HEK293 (cell line): Measurements from ENCODE around the gene CTPS2.
"Not testable (repeated sequence)": the region's sequence is repeated elsewhere in the genome, so short reads cannot be mapped to it uniquely, and the experiment has no call there.

Experiments
- CTCF ChIA-PET: fragments of 350-600 bp; formaldehyde crosslinking; extraction: SDS; loops from one replicate; lab custom pipeline; 2021; ENCODE audit warnings: antibody characterized with exemption; lab: Yijun Ruan, JAX
- POLR2A ChIA-PET: fragments of 300-600 bp; formaldehyde crosslinking; extraction: SDS; loops from one replicate; lab custom pipeline; 2020; ENCODE audit warnings: antibody characterized with exemption, inconsistent platforms; lab: Yijun Ruan, JAX
- H3K27ac ChIP-seq: fragments of 200-500 bp; sonication (Bioruptor generic); 2 replicates; pipeline ENCODE4 v1.5.1; 2014; ENCODE audit warnings: low read depth, low read length, control low read depth, inconsistent platforms; ENCODE audit errors: extremely low read depth
- H3K36me3 ChIP-seq, 2 experiments: fragments of 200-500 bp in 1 of 2; sonication (Bioruptor generic) in 1 of 2; 1 replicate in 1 of 2; 2 replicates in 1 of 2; pipeline ENCODE4 v1.5.1; 2014 to 2017; ENCODE audit warnings: inconsistent platforms in 2 of 2, low read length in 2 of 2; ENCODE audit not compliant: control insufficient read depth in 2 of 2, insufficient read depth in 1 of 2
- H3K4me1 ChIP-seq: fragments of 200-500 bp; sonication (Bioruptor generic); 2 replicates; pipeline ENCODE4 v1.5.1; 2014; ENCODE audit warnings: mild to moderate bottlenecking, low read length, inconsistent platforms; ENCODE audit not compliant: control insufficient read depth, insufficient read depth
- H3K4me3 ChIP-seq: 2 replicates; pipeline ENCODE4 v1.5.1; 2011; ENCODE audit warnings: low read depth, mild to moderate bottlenecking, control low read depth, low read length, moderate library complexity
- H3K9me3 ChIP-seq: fragments of 200-500 bp; sonication (Bioruptor generic); 2 replicates; pipeline ENCODE4 v1.5.1; 2014; ENCODE audit warnings: low read depth, low read length, inconsistent platforms; ENCODE audit not compliant: control insufficient read depth, insufficient read depth
- HOXA7 ChIP-seq: sonication (generic); formaldehyde crosslinking; IDR thresholded peaks from 2 replicates; pipeline ENCODE4 v1.8.1; 2022; ENCODE audit warnings: missing genetic modification reagents, borderline replicate concordance
- KLF8 ChIP-seq: fragments of 450-650 bp; formaldehyde crosslinking; IDR thresholded peaks from 2 replicates; pipeline ENCODE4 v1.5.1; 2016; ENCODE audit warnings: missing biosample characterization, missing genetic modification characterization
- SP7 ChIP-seq: fragments of 450-650 bp; formaldehyde crosslinking; IDR thresholded peaks from 2 replicates; pipeline ENCODE4 v1.5.1; 2016; ENCODE audit warnings: missing biosample characterization, missing genetic modification characterization
- ZBTB1 ChIP-seq: fragments of 450-650 bp; formaldehyde crosslinking; IDR thresholded peaks from 2 replicates; pipeline ENCODE4 v1.5.1; 2016; ENCODE audit warnings: missing biosample characterization, missing genetic modification characterization
- ZBTB11 ChIP-seq: fragments of 450-650 bp; formaldehyde crosslinking; conservative IDR thresholded peaks from 2 replicates; pipeline ENCODE4 v1.5.1; 2016; ENCODE audit warnings: low read depth, missing biosample characterization, missing genetic modification characterization
- ZNF133 ChIP-seq: fragments of 450-650 bp; formaldehyde crosslinking; IDR thresholded peaks from 2 replicates; pipeline ENCODE4 v1.5.1; 2016; ENCODE audit warnings: missing biosample characterization, missing genetic modification characterization
- ZNF138 ChIP-seq: fragments of 450-650 bp; formaldehyde crosslinking; IDR thresholded peaks from 2 replicates; pipeline ENCODE4 v1.5.1; 2016; ENCODE audit warnings: missing biosample characterization, missing genetic modification characterization, borderline replicate concordance
- ZNF140 ChIP-seq: fragments of 450-650 bp; formaldehyde crosslinking; IDR thresholded peaks from 2 replicates; pipeline ENCODE4 v1.5.1; 2016; ENCODE audit warnings: missing biosample characterization, missing genetic modification characterization
- ZNF23 ChIP-seq: fragments of 450-650 bp; formaldehyde crosslinking; IDR thresholded peaks from 2 replicates; pipeline ENCODE4 v1.5.1; 2016; ENCODE audit warnings: missing biosample characterization, missing genetic modification characterization, borderline replicate concordance
- ZNF274 ChIP-seq, 2 experiments: fragments of 200-500 bp in 1 of 2; fragments of 450-650 bp in 1 of 2; sonication (Bioruptor generic) in 1 of 2; formaldehyde crosslinking in 1 of 2; IDR thresholded peaks; 2 replicates each; pipeline versions ENCODE4 v1.5.1 to v1.6.1; 2014 to 2016; ENCODE audit warnings: borderline replicate concordance in 1 of 2, inconsistent platforms in 1 of 2, low read length in 1 of 2, missing biosample characterization in 1 of 2, missing genetic modification characterization in 1 of 2
- ZNF335 ChIP-seq: fragments of 450-650 bp; formaldehyde crosslinking; conservative IDR thresholded peaks from 2 replicates; pipeline ENCODE4 v1.5.1; 2016; ENCODE audit warnings: missing biosample characterization, missing genetic modification characterization
- ZNF354C ChIP-seq: fragments of 450-650 bp; formaldehyde crosslinking; IDR thresholded peaks from 2 replicates; pipeline ENCODE4 v1.5.1; 2016; ENCODE audit warnings: missing biosample characterization, missing genetic modification characterization, low read depth, borderline replicate concordance
- ZNF416 ChIP-seq: fragments of 450-650 bp; formaldehyde crosslinking; IDR thresholded peaks from 2 replicates; pipeline ENCODE4 v1.5.1; 2016; ENCODE audit warnings: missing biosample characterization, missing genetic modification characterization
- ZNF473 ChIP-seq: fragments of 450-650 bp; formaldehyde crosslinking; IDR thresholded peaks from 2 replicates; pipeline ENCODE4 v1.5.1; 2017; ENCODE audit warnings: missing biosample characterization, missing genetic modification characterization
- ZNF488 ChIP-seq: fragments of 450-650 bp; formaldehyde crosslinking; IDR thresholded peaks from 2 replicates; pipeline ENCODE4 v1.5.1; 2016; ENCODE audit warnings: missing biosample characterization, missing genetic modification characterization
- ZNF501 ChIP-seq: fragments of 450-650 bp; formaldehyde crosslinking; IDR thresholded peaks from 2 replicates; pipeline ENCODE4 v1.5.1; 2016; ENCODE audit warnings: missing biosample characterization, missing genetic modification characterization
- ZNF623 ChIP-seq: fragments of 450-650 bp; formaldehyde crosslinking; IDR thresholded peaks from 2 replicates; pipeline ENCODE4 v1.5.1; 2016; ENCODE audit warnings: missing biosample characterization, missing genetic modification characterization
- ZNF624 ChIP-seq: fragments of 450-650 bp; formaldehyde crosslinking; IDR thresholded peaks from 2 replicates; pipeline ENCODE4 v1.5.1; 2017; ENCODE audit warnings: missing biosample characterization, missing genetic modification characterization
- ZSCAN23 ChIP-seq: fragments of 450-650 bp; formaldehyde crosslinking; IDR thresholded peaks from 2 replicates; pipeline ENCODE4 v1.5.1; 2016; ENCODE audit warnings: missing biosample characterization, missing genetic modification characterization
- TF ChIP-seq, protein P1 (sequence below): fragments of 450-650 bp; formaldehyde crosslinking; IDR thresholded peaks from 2 replicates; pipeline ENCODE4 v1.5.1; 2016; ENCODE audit warnings: missing biosample characterization, missing genetic modification characterization
- TF ChIP-seq, protein P2 (sequence below): fragments of 450-650 bp; formaldehyde crosslinking; IDR thresholded peaks from 2 replicates; pipeline ENCODE4 v1.5.1; 2016; ENCODE audit warnings: missing biosample characterization, missing genetic modification characterization, borderline replicate concordance
- TF ChIP-seq, protein P3 (sequence below): fragments of 450-650 bp; formaldehyde crosslinking; IDR thresholded peaks from 2 replicates; pipeline ENCODE4 v1.5.1; 2017; ENCODE audit warnings: missing biosample characterization, mild to moderate bottlenecking, missing genetic modification characterization, moderate library complexity

The CTPS2 gene

DNA sequence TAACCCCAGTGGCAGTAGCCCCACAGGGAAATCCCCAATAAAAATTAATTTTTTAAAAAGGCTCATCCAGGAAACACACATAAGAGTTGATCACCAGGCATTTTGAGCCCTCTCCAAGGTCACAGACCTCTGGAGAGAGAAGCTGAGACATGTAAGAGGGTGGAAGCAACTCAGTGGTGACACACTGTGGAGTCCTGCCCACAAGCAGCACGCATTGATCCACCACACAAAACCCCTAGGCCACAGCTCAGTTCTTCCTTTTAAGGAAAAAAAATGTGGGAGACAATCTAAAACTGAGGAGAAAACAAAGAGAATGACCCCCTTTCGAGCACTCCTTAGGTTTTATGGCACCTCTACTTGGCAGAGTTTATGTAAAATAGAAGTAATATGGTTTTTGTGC is 134.3 kb downstream of the CTPS2 start (continued):
- TF ChIP-seq, protein P1, sequence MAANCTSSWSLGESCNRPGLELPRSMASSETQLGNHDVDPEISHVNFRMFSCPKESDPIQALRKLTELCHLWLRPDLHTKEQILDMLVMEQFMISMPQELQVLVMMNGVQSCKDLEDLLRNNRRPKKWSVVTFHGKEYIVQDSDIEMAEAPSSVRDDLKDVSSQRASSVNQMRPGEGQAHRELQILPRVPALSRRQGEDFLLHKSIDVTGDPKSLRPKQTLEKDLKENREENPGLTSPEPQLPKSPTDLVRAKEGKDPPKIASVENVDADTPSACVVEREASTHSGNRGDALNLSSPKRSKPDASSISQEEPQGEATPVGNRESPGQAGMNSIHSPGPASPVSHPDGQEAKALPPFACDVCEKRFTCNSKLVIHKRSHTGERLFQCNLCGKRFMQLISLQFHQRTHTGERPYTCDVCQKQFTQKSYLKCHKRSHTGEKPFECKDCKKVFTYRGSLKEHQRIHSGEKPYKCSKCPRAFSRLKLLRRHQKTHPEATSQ = no peak
- no peak for TF ChIP-seq ZBTB11 (tag by site-specific recombination)
- TF ChIP-seq, all 188 proteins: peak for 0

DNA sequence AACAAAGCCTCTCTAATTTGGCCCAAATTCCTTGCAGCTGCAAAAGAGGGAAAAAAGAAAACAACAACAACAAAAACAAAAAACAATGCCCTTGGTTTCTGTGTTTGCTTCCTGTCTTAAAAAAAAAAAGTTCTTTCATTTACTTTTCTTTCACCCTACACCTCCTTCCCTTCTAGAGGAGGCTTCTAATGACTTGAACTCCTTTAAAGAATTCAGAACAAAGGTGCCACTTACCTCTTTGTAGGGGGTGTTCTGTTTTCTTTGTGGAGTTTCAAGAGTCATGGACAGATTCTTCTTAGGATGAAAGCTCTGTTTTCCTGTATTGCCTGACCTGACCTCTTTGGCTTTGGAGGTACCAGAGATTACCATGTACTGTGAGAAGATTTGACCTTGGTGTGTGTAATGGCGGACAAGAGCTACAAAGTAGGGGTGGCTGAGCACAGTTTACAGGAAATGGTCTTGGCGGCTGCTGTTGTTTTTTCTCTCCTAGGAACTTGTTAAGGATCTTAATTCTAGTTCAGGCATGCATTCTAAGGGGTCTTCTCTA is 134.9 kb downstream of the CTPS2 start:
- H3K9me3 ChIP-seq = no peaks in the 10 kb centered on the region
- TF ChIP-seq ZNF23 (no peak), ZNF488 (tag by site-specific recombination) (no peak), ZBTB1 (no peak), ZNF138 (tag by site-specific recombination) (no peak), ZNF140 (no peak), ZNF354C (tag by site-specific recombination) (no peak), ZNF624 (tag by site-specific recombination) (no peak), ZNF133 (no peak), ZSCAN23 (tag by site-specific recombination) (no peak), KLF8 (no peak), ZNF274 (IDR thresholded peaks at IDR 0.05; ENCODE audit: low read length) (no peak), ZNF274 (tag by site-specific recombination; IDR thresholded peaks at IDR 0.05; ENCODE audit: borderline replicate concordance) (no peak), ZNF335 (no peak), SP7 (tag by site-specific recombination) (no peak), ZNF416 (no peak), HOXA7 (CRISPR knock-in tag) (no peak), ZNF501 (tag by site-specific recombination) (no peak), ZNF473 (tag by site-specific recombination) (no peak), ZNF623 (tag by site-specific recombination) (no peak)
- TF ChIP-seq, protein P2, sequence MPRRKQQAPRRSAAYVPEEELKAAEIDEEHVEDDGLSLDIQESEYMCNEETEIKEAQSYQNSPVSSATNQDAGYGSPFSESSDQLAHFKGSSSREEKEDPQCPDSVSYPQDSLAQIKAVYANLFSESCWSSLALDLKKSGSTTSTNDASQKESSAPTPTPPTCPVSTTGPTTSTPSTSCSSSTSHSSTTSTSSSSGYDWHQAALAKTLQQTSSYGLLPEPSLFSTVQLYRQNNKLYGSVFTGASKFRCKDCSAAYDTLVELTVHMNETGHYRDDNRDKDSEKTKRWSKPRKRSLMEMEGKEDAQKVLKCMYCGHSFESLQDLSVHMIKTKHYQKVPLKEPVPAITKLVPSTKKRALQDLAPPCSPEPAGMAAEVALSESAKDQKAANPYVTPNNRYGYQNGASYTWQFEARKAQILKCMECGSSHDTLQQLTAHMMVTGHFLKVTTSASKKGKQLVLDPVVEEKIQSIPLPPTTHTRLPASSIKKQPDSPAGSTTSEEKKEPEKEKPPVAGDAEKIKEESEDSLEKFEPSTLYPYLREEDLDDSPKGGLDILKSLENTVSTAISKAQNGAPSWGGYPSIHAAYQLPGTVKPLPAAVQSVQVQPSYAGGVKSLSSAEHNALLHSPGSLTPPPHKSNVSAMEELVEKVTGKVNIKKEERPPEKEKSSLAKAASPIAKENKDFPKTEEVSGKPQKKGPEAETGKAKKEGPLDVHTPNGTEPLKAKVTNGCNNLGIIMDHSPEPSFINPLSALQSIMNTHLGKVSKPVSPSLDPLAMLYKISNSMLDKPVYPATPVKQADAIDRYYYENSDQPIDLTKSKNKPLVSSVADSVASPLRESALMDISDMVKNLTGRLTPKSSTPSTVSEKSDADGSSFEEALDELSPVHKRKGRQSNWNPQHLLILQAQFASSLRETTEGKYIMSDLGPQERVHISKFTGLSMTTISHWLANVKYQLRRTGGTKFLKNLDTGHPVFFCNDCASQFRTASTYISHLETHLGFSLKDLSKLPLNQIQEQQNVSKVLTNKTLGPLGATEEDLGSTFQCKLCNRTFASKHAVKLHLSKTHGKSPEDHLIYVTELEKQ (tag by site-specific recombination) = no peak
- TF ChIP-seq, protein P3, sequence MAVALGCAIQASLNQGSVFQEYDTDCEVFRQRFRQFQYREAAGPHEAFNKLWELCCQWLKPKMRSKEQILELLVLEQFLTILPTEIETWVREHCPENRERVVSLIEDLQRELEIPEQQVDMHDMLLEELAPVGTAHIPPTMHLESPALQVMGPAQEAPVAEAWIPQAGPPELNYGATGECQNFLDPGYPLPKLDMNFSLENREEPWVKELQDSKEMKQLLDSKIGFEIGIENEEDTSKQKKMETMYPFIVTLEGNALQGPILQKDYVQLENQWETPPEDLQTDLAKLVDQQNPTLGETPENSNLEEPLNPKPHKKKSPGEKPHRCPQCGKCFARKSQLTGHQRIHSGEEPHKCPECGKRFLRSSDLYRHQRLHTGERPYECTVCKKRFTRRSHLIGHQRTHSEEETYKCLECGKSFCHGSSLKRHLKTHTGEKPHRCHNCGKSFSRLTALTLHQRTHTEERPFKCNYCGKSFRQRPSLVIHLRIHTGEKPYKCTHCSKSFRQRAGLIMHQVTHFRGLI (tag by site-specific recombination) = no peak
- TF ChIP-seq, all 188 proteins: peak for 0
- Histone ChIP-seq H3K27ac (no peak overlapping the region), H3K4me1 (no peaks in the 10 kb centered on the region), H3K4me3 (no peak overlapping the region), H3K36me3 (no peaks in the 10 kb centered on the region)
- ChIA-PET CTCF (interaction anchor here (0.7 kb wide), 1 partner anchor 451 kb away, joined by 6 read pairs; no protein-coding TSS in a partner anchor), POLR2A (interaction anchor here (0.7 kb wide), 1 partner anchor 11 kb away, joined by 5 read pairs; no protein-coding TSS in a partner anchor)

- H3K4me1 ChIP-seq, H3K27ac ChIP-seq, POLR2A ChIA-PET, H3K9me3 ChIP-seq, H3K4me3 ChIP-seq, H3K36me3 ChIP-seq, CTCF ChIA-PET: not testable (repeated sequence)
These were observed 137.1 kb downstream of the CTPS2 start for GRCh38 chrX:16575388-16575787.
